ENCODE data around the gene UST.

The UST gene

DNA sequence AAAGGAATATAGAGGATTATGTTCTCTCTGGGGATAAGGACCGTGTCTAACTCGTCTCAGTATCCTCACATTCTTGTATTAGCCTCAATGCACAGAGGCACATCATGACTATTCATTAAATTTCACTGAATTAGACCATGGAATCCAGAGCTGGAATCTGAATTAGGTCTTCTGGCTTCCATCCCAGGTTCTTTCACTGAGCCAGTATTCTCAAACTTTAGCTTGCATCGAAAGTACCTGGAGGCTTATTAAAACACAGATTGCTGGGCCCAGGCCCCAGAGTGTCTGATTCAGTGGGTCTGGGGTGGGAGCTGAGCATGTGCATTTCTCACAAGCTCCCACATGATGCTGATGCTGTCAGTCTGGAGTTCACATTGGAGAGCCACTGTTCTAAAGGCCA, 142.0 kb downstream of the UST start:
- no peak overlapping the region for H3K4me3 ChIP-seq (ENCODE audit: low read length in 2 of 2)
- H3K36me3 ChIP-seq (ENCODE audit: control insufficient read depth in 2 of 2, insufficient read depth in 2 of 2, low read length in 2 of 2): no peaks in the 10 kb centered on the region
- H3K27ac ChIP-seq (ENCODE audit: low read depth in 2 of 2, low read length in 2 of 2): no peak overlapping the region
- H3K4me1 ChIP-seq (ENCODE audit: control insufficient read depth in 2 of 2, insufficient read depth in 2 of 2, low read length in 2 of 2): no peaks in the 10 kb centered on the region
- H3K27me3 ChIP-seq (ENCODE audit: control insufficient read depth in 2 of 2, insufficient read depth in 2 of 2, low read length in 2 of 2): no peaks in the 10 kb centered on the region
- H3K9me3 ChIP-seq (ENCODE audit: control insufficient read depth in 2 of 2, low read length in 2 of 2): no peaks in the 10 kb centered on the region
- no peak overlapping the region for H3K9ac ChIP-seq (ENCODE audit: low read depth in 1 of 2, low read length in 2 of 2)

DNA sequence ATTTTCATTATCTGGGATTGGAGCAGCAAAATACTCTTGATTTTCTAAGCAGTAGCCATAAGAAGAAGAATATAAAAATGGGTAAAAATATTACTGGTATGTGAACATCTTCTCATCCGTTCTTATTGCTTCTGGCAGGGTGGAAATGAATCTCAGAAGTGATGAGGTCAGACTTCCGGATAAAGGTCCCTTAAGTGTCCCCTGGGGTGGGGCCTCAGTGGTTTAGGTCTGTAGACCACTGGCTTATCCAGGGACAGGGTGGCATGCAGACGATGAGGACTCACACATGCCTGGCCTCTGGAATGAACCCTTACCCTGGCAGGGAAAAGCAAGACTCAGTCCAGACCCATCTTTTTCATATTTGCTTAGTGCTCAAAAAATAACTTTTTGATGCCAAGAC, 143.3 kb downstream of the UST start:
- H3K27ac ChIP-seq (ENCODE audit: low read depth in 2 of 2, low read length in 2 of 2): no peak overlapping the region
- no peaks in the 10 kb centered on the region for H3K36me3 ChIP-seq (ENCODE audit: control insufficient read depth in 2 of 2, insufficient read depth in 2 of 2, low read length in 2 of 2)
- H3K9ac ChIP-seq (ENCODE audit: low read depth in 1 of 2, low read length in 2 of 2): no peak overlapping the region
- no peaks in the 10 kb centered on the region for H3K27me3 ChIP-seq (ENCODE audit: control insufficient read depth in 2 of 2, insufficient read depth in 2 of 2, low read length in 2 of 2)
- no peaks in the 10 kb centered on the region for H3K4me1 ChIP-seq (ENCODE audit: control insufficient read depth in 2 of 2, insufficient read depth in 2 of 2, low read length in 2 of 2)
- no peaks in the 10 kb centered on the region for H3K9me3 ChIP-seq (ENCODE audit: control insufficient read depth in 2 of 2, low read length in 2 of 2)
- H3K4me3 ChIP-seq (ENCODE audit: low read length in 2 of 2): no peak overlapping the region

DNA sequence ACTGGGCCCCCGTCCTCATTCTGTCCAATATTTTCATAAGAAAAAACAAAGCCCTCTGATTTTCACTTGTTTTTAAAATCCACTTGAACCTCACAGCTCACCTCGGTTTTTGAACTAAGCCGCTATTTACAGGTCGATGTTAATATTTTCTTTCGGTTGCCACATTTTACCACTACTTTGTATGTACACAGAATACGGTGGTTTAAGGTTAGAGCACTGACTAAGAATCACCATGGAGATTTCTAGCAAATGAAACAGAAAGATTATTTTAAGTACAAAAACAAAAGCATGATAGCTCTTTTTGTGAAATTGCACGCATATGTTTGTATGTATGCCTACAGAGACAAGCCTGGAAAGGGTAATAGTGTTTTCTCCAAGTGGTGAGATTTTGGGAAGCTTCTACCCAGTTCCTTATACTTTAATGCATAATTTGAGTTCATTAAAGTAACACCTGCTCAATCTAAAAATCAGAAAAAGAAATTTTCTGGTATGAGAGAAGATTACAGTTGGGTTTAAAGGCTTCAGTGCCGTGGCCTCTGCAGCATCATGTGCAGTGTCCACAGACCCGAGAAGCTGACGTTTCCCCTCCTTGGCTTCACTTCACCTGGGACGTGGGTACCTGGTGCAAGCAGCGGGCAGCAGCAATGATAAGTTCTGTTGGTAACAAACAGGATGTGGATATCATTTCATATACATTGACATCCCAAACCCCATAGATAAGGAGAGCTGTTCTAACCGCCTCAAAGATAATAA, 144.0 kb downstream of the UST start:
- no peak overlapping the region for H3K27ac ChIP-seq (ENCODE audit: low read depth in 2 of 2, low read length in 2 of 2)

DNA sequence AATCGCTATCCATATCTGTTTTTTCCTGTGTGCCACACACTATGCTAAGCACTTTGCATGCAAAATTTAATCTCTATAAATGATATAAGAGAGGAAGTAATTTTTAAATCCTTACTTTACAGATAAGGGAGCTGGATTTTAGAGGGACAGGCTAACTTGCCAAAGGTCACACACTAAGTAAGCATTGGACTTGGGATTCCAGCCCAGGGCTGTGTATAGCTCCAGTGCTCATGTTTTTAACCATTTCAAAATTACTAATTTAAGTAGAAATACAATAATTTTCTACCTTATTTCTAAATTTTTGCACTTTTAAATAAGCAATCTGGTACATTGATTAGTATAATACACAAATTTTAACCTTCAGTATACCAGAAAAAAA, 144.6 kb downstream of the UST start:
- no peaks in the 10 kb centered on the region for H3K27me3 ChIP-seq (ENCODE audit: control insufficient read depth in 2 of 2, insufficient read depth in 2 of 2, low read length in 2 of 2)
- H3K9me3 ChIP-seq (ENCODE audit: control insufficient read depth in 2 of 2, low read length in 2 of 2): no peaks in the 10 kb centered on the region
- H3K9ac ChIP-seq (ENCODE audit: low read depth in 1 of 2, low read length in 2 of 2): no peak overlapping the region
- H3K4me1 ChIP-seq (ENCODE audit: control insufficient read depth in 2 of 2, insufficient read depth in 2 of 2, low read length in 2 of 2): no peaks in the 10 kb centered on the region
- no peaks in the 10 kb centered on the region for H3K36me3 ChIP-seq (ENCODE audit: control insufficient read depth in 2 of 2, insufficient read depth in 2 of 2, low read length in 2 of 2)
- no peak overlapping the region for H3K27ac ChIP-seq (ENCODE audit: low read depth in 2 of 2, low read length in 2 of 2)
- H3K4me3 ChIP-seq (ENCODE audit: low read length in 2 of 2): no peak overlapping the region

More for the DNA sequence above, 144.0 kb downstream of the UST start:
- H3K27me3 ChIP-seq (ENCODE audit: control insufficient read depth in 2 of 2, insufficient read depth in 2 of 2, low read length in 2 of 2): no peaks in the 10 kb centered on the region
- H3K36me3 ChIP-seq (ENCODE audit: control insufficient read depth in 2 of 2, insufficient read depth in 2 of 2, low read length in 2 of 2): no peaks in the 10 kb centered on the region
- no peaks in the 10 kb centered on the region for H3K9me3 ChIP-seq (ENCODE audit: control insufficient read depth in 2 of 2, low read length in 2 of 2)
- H3K9ac ChIP-seq (ENCODE audit: low read depth in 1 of 2, low read length in 2 of 2): no peak overlapping the region
- no peaks in the 10 kb centered on the region for H3K4me1 ChIP-seq (ENCODE audit: control insufficient read depth in 2 of 2, insufficient read depth in 2 of 2, low read length in 2 of 2)
- no peak overlapping the region for H3K4me3 ChIP-seq (ENCODE audit: low read length in 2 of 2)

DNA sequence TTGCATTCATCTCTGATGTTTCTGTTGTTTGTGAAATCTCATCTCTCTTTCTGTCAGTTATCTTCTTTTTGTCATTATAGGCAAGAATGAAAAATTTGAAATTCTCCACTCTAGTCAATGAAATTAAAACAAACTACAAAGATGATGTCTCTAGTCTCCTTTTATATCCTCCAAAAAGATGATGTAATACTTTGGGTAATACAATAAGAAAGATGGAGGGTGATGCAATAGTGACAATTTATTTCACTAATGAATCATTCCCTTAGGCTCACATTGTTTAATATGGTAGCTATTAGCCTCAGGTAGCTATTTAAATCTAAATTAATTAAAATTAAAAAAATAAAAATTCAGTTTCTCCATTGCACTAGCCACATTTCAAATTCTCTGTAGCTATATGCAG, 145.4 kb downstream of the UST start:
- Histone ChIP-seq H3K36me3 (ENCODE audit: control insufficient read depth in 2 of 2, insufficient read depth in 2 of 2, low read length in 2 of 2) (no peaks in the 10 kb centered on the region), H3K4me1 (ENCODE audit: control insufficient read depth in 2 of 2, insufficient read depth in 2 of 2, low read length in 2 of 2) (no peaks in the 10 kb centered on the region), H3K27ac (ENCODE audit: low read depth in 2 of 2, low read length in 2 of 2) (no peak overlapping the region), H3K4me3 (ENCODE audit: low read length in 2 of 2) (no peak overlapping the region), H3K9ac (ENCODE audit: low read depth in 1 of 2, low read length in 2 of 2) (no peak overlapping the region), H3K9me3 (ENCODE audit: control insufficient read depth in 2 of 2, low read length in 2 of 2) (no peaks in the 10 kb centered on the region), H3K27me3 (ENCODE audit: control insufficient read depth in 2 of 2, insufficient read depth in 2 of 2, low read length in 2 of 2) (no peaks in the 10 kb centered on the region)

DNA sequence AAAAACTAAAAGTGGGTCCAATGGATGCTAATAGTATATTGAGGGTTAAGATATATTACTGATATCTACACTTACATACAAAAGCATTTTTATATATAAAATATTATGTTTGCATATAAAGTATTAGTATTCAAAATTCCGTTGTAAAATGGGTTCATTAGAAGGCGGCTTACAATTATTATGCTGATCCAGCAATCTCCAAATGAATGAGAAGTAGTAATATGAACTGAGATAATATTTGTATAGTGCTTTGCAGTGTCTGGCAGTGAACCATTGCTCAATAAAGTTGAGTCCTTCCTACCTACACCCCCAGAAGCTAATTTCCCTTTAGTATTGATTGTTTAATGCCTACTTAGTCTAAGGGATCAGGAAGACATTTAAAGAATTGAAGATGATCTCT, 146.2 kb downstream of the UST start:
- H3K27ac ChIP-seq (ENCODE audit: low read depth in 2 of 2, low read length in 2 of 2): no peak overlapping the region
- H3K36me3 ChIP-seq (ENCODE audit: control insufficient read depth in 2 of 2, insufficient read depth in 2 of 2, low read length in 2 of 2): no peaks in the 10 kb centered on the region
- H3K4me3 ChIP-seq (ENCODE audit: low read length in 2 of 2): no peak overlapping the region

DNA sequence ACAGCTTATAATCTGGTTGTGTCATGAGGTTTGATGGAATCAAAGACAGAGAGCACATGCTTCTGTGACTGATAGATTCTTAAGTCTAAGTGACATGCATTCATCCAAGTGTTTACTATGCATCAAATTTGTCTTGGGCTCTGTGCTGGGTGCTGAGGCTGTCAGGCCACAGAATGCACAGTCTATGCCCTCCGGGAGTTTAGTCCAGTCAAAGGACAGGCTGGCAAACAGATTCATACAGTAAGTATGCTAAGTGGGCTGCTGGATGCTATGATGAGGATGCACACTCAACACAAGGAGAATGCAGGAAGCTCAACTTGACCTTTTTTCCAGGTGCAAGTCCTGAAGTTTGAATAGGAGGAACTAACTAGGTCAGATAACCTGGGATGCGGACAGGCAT, 146.7 kb downstream of the UST start:
- Histone ChIP-seq H3K9ac (ENCODE audit: low read depth in 1 of 2, low read length in 2 of 2) (no peak overlapping the region), H3K36me3 (ENCODE audit: control insufficient read depth in 2 of 2, insufficient read depth in 2 of 2, low read length in 2 of 2) (no peaks in the 10 kb centered on the region), H3K9me3 (ENCODE audit: control insufficient read depth in 2 of 2, low read length in 2 of 2) (no peaks in the 10 kb centered on the region), H3K27ac (ENCODE audit: low read depth in 2 of 2, low read length in 2 of 2) (no peak overlapping the region), H3K27me3 (ENCODE audit: control insufficient read depth in 2 of 2, insufficient read depth in 2 of 2, low read length in 2 of 2) (no peaks in the 10 kb centered on the region), H3K4me3 (ENCODE audit: low read length in 2 of 2) (no peak overlapping the region), H3K4me1 (ENCODE audit: control insufficient read depth in 2 of 2, insufficient read depth in 2 of 2, low read length in 2 of 2) (no peaks in the 10 kb centered on the region)

More for the DNA sequence above, 146.2 kb downstream of the UST start:
- H3K4me1 ChIP-seq (ENCODE audit: control insufficient read depth in 2 of 2, insufficient read depth in 2 of 2, low read length in 2 of 2): no peaks in the 10 kb centered on the region
- H3K9me3 ChIP-seq (ENCODE audit: control insufficient read depth in 2 of 2, low read length in 2 of 2): no peaks in the 10 kb centered on the region
- H3K9ac ChIP-seq (ENCODE audit: low read depth in 1 of 2, low read length in 2 of 2): no peak overlapping the region
- H3K27me3 ChIP-seq (ENCODE audit: control insufficient read depth in 2 of 2, insufficient read depth in 2 of 2, low read length in 2 of 2): no peaks in the 10 kb centered on the region

DNA sequence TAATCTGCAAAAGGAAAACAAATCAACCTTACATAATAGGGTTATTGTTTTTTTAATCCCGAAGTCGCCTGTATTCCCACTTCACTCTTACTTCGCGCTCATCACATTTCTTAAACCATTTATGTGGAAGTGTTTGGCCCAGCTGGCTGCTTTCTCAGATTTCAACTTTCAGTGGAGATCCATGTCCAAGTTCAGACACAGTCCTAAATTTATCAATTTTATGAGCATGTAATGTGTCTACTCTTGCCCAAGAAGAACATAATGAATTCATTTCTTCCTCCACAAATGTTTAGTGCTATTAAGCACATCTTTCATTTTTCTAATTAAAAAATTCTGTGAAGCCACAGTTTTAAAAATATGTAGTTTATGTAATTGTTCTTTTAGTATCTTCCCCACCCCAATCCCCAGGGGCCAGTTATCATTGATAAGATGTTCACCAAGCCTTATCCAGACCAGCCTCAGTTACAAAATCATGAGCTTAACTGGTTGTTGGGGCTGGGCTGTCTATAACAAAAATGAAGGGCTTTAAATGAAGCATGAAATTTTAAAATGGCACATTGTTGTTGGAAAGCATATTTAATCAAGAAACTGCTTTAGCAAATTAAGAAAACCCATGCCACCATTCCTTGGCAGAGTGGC, 151.7 kb downstream of the UST start:
- Histone ChIP-seq H3K9me3 (ENCODE audit: control insufficient read depth in 2 of 2, low read length in 2 of 2) (no peaks in the 10 kb centered on the region), H3K27me3 (ENCODE audit: control insufficient read depth in 2 of 2, insufficient read depth in 2 of 2, low read length in 2 of 2) (no peaks in the 10 kb centered on the region), H3K36me3 (ENCODE audit: control insufficient read depth in 2 of 2, insufficient read depth in 2 of 2, low read length in 2 of 2) (no peaks in the 10 kb centered on the region), H3K27ac (ENCODE audit: low read depth in 2 of 2, low read length in 2 of 2) (no peak overlapping the region), H3K4me3 (ENCODE audit: low read length in 2 of 2) (no peak overlapping the region), H3K4me1 (ENCODE audit: control insufficient read depth in 2 of 2, insufficient read depth in 2 of 2, low read length in 2 of 2) (no peaks in the 10 kb centered on the region), H3K9ac (ENCODE audit: low read depth in 1 of 2, low read length in 2 of 2) (no peak overlapping the region)

DNA sequence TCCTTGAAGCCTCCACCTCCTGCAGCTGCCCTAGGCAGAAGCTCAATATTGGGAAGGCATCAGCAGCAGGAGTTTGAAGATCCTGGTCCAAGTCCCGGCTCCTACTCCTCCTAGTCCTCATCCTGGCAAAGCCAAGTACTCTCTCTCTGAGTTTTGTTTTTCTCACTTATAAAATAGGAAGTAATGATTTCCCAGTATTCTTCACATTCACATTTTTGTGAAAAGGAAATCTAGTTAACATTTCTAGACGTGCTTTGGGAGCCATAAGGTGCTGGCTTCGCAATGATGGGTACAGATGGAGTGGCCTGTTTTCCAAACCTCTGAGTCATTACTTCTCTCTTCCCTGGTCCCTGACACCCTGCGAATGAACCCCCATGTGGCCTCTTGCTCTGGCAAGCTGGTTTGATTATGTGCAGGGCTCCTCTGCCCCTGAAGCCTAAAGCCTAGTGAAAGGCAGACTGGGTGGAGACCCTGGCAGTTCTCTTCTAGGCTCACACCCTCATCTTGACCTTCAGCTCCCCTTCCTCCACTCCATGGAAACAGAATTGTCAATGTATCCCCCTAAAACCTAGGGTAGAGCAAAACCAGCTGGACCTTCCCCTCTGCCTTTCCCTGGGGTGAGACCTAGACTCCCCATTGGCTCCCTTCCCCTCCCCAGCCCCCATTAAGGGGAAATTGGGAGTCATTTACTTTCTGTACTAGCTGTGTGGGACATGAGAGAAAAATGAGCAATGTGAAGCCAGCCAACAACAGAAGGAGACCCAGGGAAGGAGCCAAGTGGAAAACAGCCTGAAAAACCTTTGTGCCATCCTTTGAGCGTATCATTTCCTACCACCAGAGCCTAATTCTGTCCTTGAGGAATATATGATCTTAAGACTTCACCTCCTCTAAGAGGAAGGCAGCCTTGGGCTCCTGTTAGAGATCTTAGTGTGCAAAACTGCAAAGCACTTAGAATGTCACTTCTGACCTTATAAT, 158.4 kb downstream of the UST start:
- Histone ChIP-seq H3K9me3 (ENCODE audit: control insufficient read depth in 2 of 2, low read length in 2 of 2) (no peaks in the 10 kb centered on the region), H3K9ac (ENCODE audit: low read depth in 1 of 2, low read length in 2 of 2) (no peak overlapping the region), H3K27me3 (ENCODE audit: control insufficient read depth in 2 of 2, insufficient read depth in 2 of 2, low read length in 2 of 2) (no peaks in the 10 kb centered on the region), H3K4me3 (ENCODE audit: low read length in 2 of 2) (no peak overlapping the region), H3K36me3 (ENCODE audit: control insufficient read depth in 2 of 2, insufficient read depth in 2 of 2, low read length in 2 of 2) (no peaks in the 10 kb centered on the region), H3K27ac (ENCODE audit: low read depth in 2 of 2, low read length in 2 of 2) (no peak overlapping the region), H3K4me1 (ENCODE audit: control insufficient read depth in 2 of 2, insufficient read depth in 2 of 2, low read length in 2 of 2) (no peaks in the 10 kb centered on the region)

DNA sequence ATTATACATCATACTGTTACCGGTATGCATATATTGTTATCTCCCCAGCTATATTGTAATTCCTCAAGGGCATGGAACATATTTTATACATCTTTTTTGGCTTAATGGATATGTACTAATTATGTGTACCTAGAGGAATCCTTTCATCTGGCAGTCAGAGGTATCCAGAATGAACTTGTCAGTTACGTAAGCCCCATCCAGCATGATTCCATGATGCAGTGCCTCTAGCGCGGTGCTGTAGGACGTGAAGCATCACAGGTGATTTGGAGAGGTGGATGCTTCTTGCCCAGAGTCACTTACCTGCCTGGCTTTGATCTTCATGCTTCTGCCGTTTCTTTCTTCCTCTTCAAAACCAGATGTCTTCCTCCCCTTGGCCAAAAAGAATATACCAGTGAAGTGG, 159.1 kb downstream of the UST start:
- no peaks in the 10 kb centered on the region for H3K9me3 ChIP-seq (ENCODE audit: control insufficient read depth in 2 of 2, low read length in 2 of 2)
- H3K4me3 ChIP-seq (ENCODE audit: low read length in 2 of 2): no peak overlapping the region
- no peaks in the 10 kb centered on the region for H3K27me3 ChIP-seq (ENCODE audit: control insufficient read depth in 2 of 2, insufficient read depth in 2 of 2, low read length in 2 of 2)
- no peaks in the 10 kb centered on the region for H3K36me3 ChIP-seq (ENCODE audit: control insufficient read depth in 2 of 2, insufficient read depth in 2 of 2, low read length in 2 of 2)
- H3K9ac ChIP-seq (ENCODE audit: low read depth in 1 of 2, low read length in 2 of 2): no peak overlapping the region
- H3K27ac ChIP-seq (ENCODE audit: low read depth in 2 of 2, low read length in 2 of 2): no peak overlapping the region
- no peaks in the 10 kb centered on the region for H3K4me1 ChIP-seq (ENCODE audit: control insufficient read depth in 2 of 2, insufficient read depth in 2 of 2, low read length in 2 of 2)

All from mucosa of rectum (tissue), 2 donors.